ENCODE data around the gene PRKACA.
A peak's percentile ranks its signal among the peaks of the same experiment; 100 is the strongest.

The PRKACA gene

GRCh38 chr19:14117668-14118164 lies at the start of gene PRKACA:
Gene PRKACA (minus strand): TSS chr19:14117762. CDS start chr19:14117547, 215 bp downstream.
- DNase-seq (ENCODE audit: low read depth), result peak; percentile 91

- no peak for DNase-seq (ENCODE audit: low read depth)
These were observed 49.5 kb upstream of the PRKACA start for GRCh38 chr19:14166999-14167575.

GRCh38 chr19:14165990-14166830 lies 48.6 kb upstream of the PRKACA start:
- no peak for DNase-seq (ENCODE audit: low read depth)

GRCh38 chr19:14164724-14165493 lies 47.3 kb upstream of the PRKACA start:
- DNase-seq (ENCODE audit: low read depth), result no peak

- DNase-seq (ENCODE audit: low read depth), result no peak
These were observed 46.5 kb upstream of the PRKACA start for GRCh38 chr19:14164082-14164481.

- no peak for DNase-seq (ENCODE audit: low read depth)
These were observed 45.3 kb upstream of the PRKACA start for GRCh38 chr19:14162871-14163297.

GRCh38 chr19:14161305-14161704 lies 43.7 kb upstream of the PRKACA start:
- no peak for DNase-seq (ENCODE audit: low read depth)

- no peak for DNase-seq (ENCODE audit: low read depth)
These were observed 42.6 kb upstream of the PRKACA start for GRCh38 chr19:14160017-14160703.

- no peak for DNase-seq (ENCODE audit: low read depth)
These were observed 41.5 kb upstream of the PRKACA start for GRCh38 chr19:14159059-14159458.

- no peak for DNase-seq (ENCODE audit: low read depth)
These were observed 40.9 kb upstream of the PRKACA start for GRCh38 chr19:14158276-14159023.

- DNase-seq (ENCODE audit: low read depth), result no peak
These were observed 39.6 kb upstream of the PRKACA start for GRCh38 chr19:14156971-14157717.

GRCh38 chr19:14156122-14156521 lies 38.6 kb upstream of the PRKACA start:
- no peak for DNase-seq (ENCODE audit: low read depth)

- no peak for DNase-seq (ENCODE audit: low read depth)
These were observed 37.8 kb upstream of the PRKACA start for GRCh38 chr19:14155371-14155770.

- DNase-seq (ENCODE audit: low read depth), result no peak
These were observed 35.2 kb upstream of the PRKACA start for GRCh38 chr19:14152713-14153112.

GRCh38 chr19:14150770-14151661 lies 33.5 kb upstream of the PRKACA start:
- DNase-seq (ENCODE audit: low read depth), result no peak

- no peak for DNase-seq (ENCODE audit: low read depth)
These were observed 32.6 kb upstream of the PRKACA start for GRCh38 chr19:14150041-14150769.

- DNase-seq (ENCODE audit: low read depth), result peak; percentile 11
These were observed 32.0 kb upstream of the PRKACA start for GRCh38 chr19:14149509-14149994.

- DNase-seq (ENCODE audit: low read depth), result no peak
These were observed 31.3 kb upstream of the PRKACA start for GRCh38 chr19:14148751-14149410.

Data from stimulated activated CD8-positive, alpha-beta memory T cell treated with anti-CD3 and anti-CD28 coated beads, Interleukin-7, amount 100 ng/mL, for 24 hours (primary cell).